ENCODE results near the gene INSYN1. TPM values are rescaled to one million over a fixed set of nuclear protein-coding genes. Genes with fewer than 3 reads are reported as not detected.

Gene INSYN1
- total and polyA plus RNA-seq, 9 of the 15 experiments (the other 6 are each of a cell fraction or from before 2014, with no cell fraction given), result not detected

GRCh38 chr15:73688455-73688854 lies 64.7 kb downstream of the INSYN1 start (continued):
- TF ChIP-seq GMEB1 (CRISPR knock-in tag; IDR thresholded peaks at IDR 0.05) (no peak), CSDE1 (IDR thresholded peaks at IDR 0.05) (no peak), FOXM1 (IDR thresholded peaks at IDR 0.05; ENCODE audit: low read depth) (peak; percentile 31; the same call in 1 of the 2 replicates), FOXM1 (CRISPR knock-in tag; IDR thresholded peaks at IDR 0.05; ENCODE audit: low read depth) (no peak), ZNF263 (CRISPR knock-in tag; IDR thresholded peaks at IDR 0.05; ENCODE audit: borderline replicate concordance) (no peak), ZNF184 (CRISPR knock-in tag; IDR thresholded peaks at IDR 0.05) (no peak), DEAF1 (CRISPR knock-in tag; IDR thresholded peaks at IDR 0.05) (no peak), FOS (IDR thresholded peaks at IDR 0.05; ENCODE audit: extremely low read depth, insufficient read length) (no peak), HNRNPH1 (optimal IDR thresholded peaks at IDR 0.05; ENCODE audit: low read depth, low read length) (no peak), CHD4 (IDR thresholded peaks at IDR 0.05; ENCODE audit: insufficient read depth, insufficient replicate concordance, low read depth, low read length, poor library complexity, severe bottlenecking) (no peak), PRPF4 (IDR thresholded peaks at IDR 0.05; ENCODE audit: insufficient read depth, low read depth, low read length, poor library complexity, severe bottlenecking) (no peak), GATA2 (CRISPR knock-in tag; IDR thresholded peaks at IDR 0.05) (peak; percentile 59; the same call in 1 of the 2 replicates), TCFL5 (CRISPR knock-in tag; conservative IDR thresholded peaks at IDR 0.05) (no peak), FOSL1 (tag; conservative IDR thresholded peaks at IDR 0.05) (peak; percentile 94), POU5F1 (IDR thresholded peaks at IDR 0.05; ENCODE audit: borderline replicate concordance, low read depth, low read length, partially characterized antibody) (no peak), ZNF589 (CRISPR knock-in tag; IDR thresholded peaks at IDR 0.05; ENCODE audit: low read depth) (no peak), POLR2AphosphoS5 (IDR thresholded peaks at IDR 0.05; ENCODE audit: control insufficient read depth, insufficient read depth, low read depth, low read length) (peak; percentile 50; the same call in 1 of the 2 replicates), KLF1 (tag; IDR thresholded peaks at IDR 0.05) (no peak), KDM1A (IDR thresholded peaks at IDR 0.05) (peak; percentile 69 to 81), EP300 (IDR thresholded peaks at IDR 0.05; ENCODE audit: low read length) (peak; percentile 49; the same call in 1 of the 2 replicates), RBM25 (IDR thresholded peaks at IDR 0.05; ENCODE audit: low read depth, low read length, severe bottlenecking) (no peak)
- TF ChIP-seq, protein P1, sequence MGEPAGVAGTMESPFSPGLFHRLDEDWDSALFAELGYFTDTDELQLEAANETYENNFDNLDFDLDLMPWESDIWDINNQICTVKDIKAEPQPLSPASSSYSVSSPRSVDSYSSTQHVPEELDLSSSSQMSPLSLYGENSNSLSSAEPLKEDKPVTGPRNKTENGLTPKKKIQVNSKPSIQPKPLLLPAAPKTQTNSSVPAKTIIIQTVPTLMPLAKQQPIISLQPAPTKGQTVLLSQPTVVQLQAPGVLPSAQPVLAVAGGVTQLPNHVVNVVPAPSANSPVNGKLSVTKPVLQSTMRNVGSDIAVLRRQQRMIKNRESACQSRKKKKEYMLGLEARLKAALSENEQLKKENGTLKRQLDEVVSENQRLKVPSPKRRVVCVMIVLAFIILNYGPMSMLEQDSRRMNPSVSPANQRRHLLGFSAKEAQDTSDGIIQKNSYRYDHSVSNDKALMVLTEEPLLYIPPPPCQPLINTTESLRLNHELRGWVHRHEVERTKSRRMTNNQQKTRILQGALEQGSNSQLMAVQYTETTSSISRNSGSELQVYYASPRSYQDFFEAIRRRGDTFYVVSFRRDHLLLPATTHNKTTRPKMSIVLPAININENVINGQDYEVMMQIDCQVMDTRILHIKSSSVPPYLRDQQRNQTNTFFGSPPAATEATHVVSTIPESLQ (CRISPR knock-in tag; IDR thresholded peaks at IDR 0.05), result no peak
- TF ChIP-seq, protein P2, sequence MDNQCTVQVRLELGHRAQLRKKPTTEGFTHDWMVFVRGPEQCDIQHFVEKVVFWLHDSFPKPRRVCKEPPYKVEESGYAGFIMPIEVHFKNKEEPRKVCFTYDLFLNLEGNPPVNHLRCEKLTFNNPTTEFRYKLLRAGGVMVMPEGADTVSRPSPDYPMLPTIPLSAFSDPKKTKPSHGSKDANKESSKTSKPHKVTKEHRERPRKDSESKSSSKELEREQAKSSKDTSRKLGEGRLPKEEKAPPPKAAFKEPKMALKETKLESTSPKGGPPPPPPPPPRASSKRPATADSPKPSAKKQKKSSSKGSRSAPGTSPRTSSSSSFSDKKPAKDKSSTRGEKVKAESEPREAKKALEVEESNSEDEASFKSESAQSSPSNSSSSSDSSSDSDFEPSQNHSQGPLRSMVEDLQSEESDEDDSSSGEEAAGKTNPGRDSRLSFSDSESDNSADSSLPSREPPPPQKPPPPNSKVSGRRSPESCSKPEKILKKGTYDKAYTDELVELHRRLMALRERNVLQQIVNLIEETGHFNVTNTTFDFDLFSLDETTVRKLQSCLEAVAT (IDR thresholded peaks at IDR 0.05), result no peak

Data from K562 (cell line).